RWPE1 (cell line): ENCODE data around the gene HHAT.

Source experiments
- CTCF ChIA-PET: fragments of 350-600 bp; sonication (Branson Sonifier 250); formaldehyde crosslinking; extraction: SDS; loops from one replicate; lab custom pipeline; 2021; lab: Yijun Ruan, JAX
- POLR2A ChIA-PET: fragments of 400-600 bp; formaldehyde crosslinking; extraction: SDS; loops from one replicate; lab custom pipeline; 2020; ENCODE audit warnings: antibody characterized with exemption; ENCODE audit not compliant: low non-redundant PET; lab: Yijun Ruan, JAX
- DNase-seq: peaks from one replicate; pipeline ENCODE4 v3.0.0; 2012; ENCODE audit warnings: low spot score
- H3K27ac ChIP-seq: fragments of 450-650 bp; 2 replicates; pipeline ENCODE4 v1.5.1; 2017
- CTCF ChIP-seq: fragments of 450-650 bp; conservative IDR thresholded peaks from 2 replicates; pipeline ENCODE4 v1.5.1; 2017; ENCODE audit warnings: low read depth, mild to moderate bottlenecking

The HHAT gene

GRCh38 chr1:210641582-210641981 is 312.9 kb downstream of the HHAT start:
- no peak for DNase-seq
- no peak for TF ChIP-seq CTCF
- POLR2A ChIA-PET = no interaction called here
- CTCF ChIA-PET = interaction anchor here (0.5 kb wide), 1 partner anchor 11 kb away, joined by 3 read pairs; no protein-coding TSS in a partner anchor
- no peak overlapping the region for H3K27ac ChIP-seq

- no peak overlapping the region for H3K27ac ChIP-seq
- no peak for TF ChIP-seq CTCF
- ChIA-PET POLR2A (no interaction called here), CTCF (no interaction called here)
- no peak for DNase-seq
Measured at GRCh38 chr1:210645582-210646257, 317.0 kb downstream of the HHAT start.

GRCh38 chr1:210646258-210646616 is 317.5 kb downstream of the HHAT start:
- DNase-seq = no peak
- H3K27ac ChIP-seq = no peak overlapping the region
- TF ChIP-seq CTCF = no peak
- POLR2A ChIA-PET = no interaction called here
- CTCF ChIA-PET = no interaction called here

GRCh38 chr1:210647406-210648333 is 319.0 kb downstream of the HHAT start:
- no peak overlapping the region for H3K27ac ChIP-seq
- DNase-seq = no peak
- no peak for TF ChIP-seq CTCF
- POLR2A ChIA-PET = no interaction called here
- CTCF ChIA-PET = interaction anchor here (0.6 kb wide), 1 partner anchor 9 kb away, joined by 3 read pairs; no protein-coding TSS in a partner anchor

- CTCF ChIA-PET = interaction anchor here (0.6 kb wide), 1 partner anchor 35 kb away, joined by 5 read pairs; no protein-coding TSS in a partner anchor
- no peak overlapping the region for H3K27ac ChIP-seq
- POLR2A ChIA-PET = no interaction called here
- DNase-seq = no peak
- TF ChIP-seq CTCF = no peak
Measured at GRCh38 chr1:210648588-210649269, 320.0 kb downstream of the HHAT start.

- DNase-seq = no peak
- CTCF ChIA-PET = no interaction called here
- TF ChIP-seq CTCF = no peak
- no peak overlapping the region for H3K27ac ChIP-seq
- POLR2A ChIA-PET = no interaction called here
Measured at GRCh38 chr1:210650403-210650802, 321.7 kb downstream of the HHAT start.
